ENCODE data around the gene DUOX1.

DNA sequence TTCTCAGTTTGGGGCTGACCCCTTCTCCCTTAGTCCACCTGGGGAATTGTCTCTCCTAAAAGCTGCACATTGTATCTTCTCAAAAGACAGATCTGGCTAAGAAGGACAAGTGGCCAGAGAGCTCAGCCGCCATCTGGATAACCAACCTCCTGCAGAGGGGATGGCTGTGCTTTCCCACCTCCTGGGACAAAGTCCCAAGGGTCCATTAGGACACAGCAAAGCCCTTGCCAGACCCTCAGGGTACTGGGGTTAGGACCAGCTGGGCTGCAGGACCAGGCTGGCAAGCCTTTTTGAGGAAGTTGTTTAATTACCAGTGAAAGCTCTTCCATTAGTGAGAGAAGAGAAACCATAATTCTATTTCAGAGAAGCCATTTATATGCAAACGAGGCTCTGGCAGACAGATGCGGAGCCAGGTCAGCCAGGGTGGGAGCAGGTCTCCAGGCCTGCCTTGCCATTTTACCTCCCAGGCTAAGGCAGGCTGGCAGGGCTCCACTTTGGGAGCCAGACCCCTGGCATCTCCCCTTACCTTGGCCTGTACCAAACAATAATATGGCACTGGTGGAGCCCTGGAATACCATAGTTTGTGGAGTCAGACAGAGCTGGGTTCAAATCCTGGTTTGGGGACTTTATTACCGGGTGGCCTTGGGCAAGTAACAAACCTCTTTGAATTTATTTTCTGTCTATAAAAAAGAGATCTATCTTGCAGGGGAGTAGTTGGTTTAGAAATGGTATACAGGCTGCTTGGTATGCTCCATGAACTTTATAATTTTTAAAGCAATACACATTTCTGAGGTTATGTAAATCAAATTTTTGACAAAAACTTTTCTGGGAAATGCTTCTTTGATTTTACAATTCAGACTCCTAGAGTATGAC is 40.0 kb downstream of the DUOX1 start:
- TF ChIP-seq CTCF (conservative IDR thresholded peaks at IDR 0.05) (no peak), EZH2 (IDR thresholded peaks at IDR 0.05; ENCODE audit: low read depth) (no peak)

All from PC-9 (cell line).